Right atrium auricular region (tissue), 2 donors: Measurements from ENCODE around the gene PLPPR3. TPM values are rescaled to one million over a fixed set of nuclear protein-coding genes. Genes with fewer than 3 reads are reported as not detected.
A peak's percentile ranks its signal among the peaks of the same experiment; 100 is the strongest.
"Not testable (repeated sequence)": the region's sequence is repeated elsewhere in the genome, so short reads cannot be mapped to it uniquely, and the experiment has no call there.

Experiments
- DNase-seq: peaks from one replicate; pipeline ENCODE4 v3.0.0-alpha.2; 2019; ENCODE audit warnings: low spot score
- H3K27ac ChIP-seq, 2 donors: fragments of 200-600 bp; sonication (generic); 1 replicate in 1 of 2; 2 replicates in 1 of 2; pipeline ENCODE4 v1.5.1; 2016 to 2019
- H3K27me3 ChIP-seq, 2 donors: fragments of 200-600 bp; sonication (generic); one replicate each; pipeline versions ENCODE4 v1.5.1 to v1.6.0; 2017 to 2019
- H3K36me3 ChIP-seq: fragments of 200-600 bp; sonication (generic); one replicate; pipeline ENCODE4 v1.5.1; 2016
- H3K4me1 ChIP-seq, 2 donors: fragments of 200-600 bp; sonication (generic); one replicate each; pipeline versions ENCODE4 v1.5.1 to v1.6.0; 2017 to 2019
- H3K4me3 ChIP-seq, 2 donors: fragments of 200-600 bp; sonication (generic); 1 replicate in 1 of 2; 2 replicates in 1 of 2; pipeline ENCODE4 v1.5.1; 2017 to 2019; ENCODE audit warnings: mild to moderate bottlenecking in 1 of 2, moderate library complexity in 1 of 2
- H3K9me3 ChIP-seq, 2 donors: fragments of 200-600 bp; sonication (generic); one replicate each; pipeline ENCODE4 v1.5.1; 2019
- CTCF ChIP-seq, 2 donors: fragments of 200-600 bp; sonication (generic); IDR thresholded peaks; one replicate each; pipeline ENCODE4 v1.5.1; 2019; ENCODE audit warnings: antibody characterized with exemption in 2 of 2
- total RNA-seq, 2 donors: library from RNA; depleted of rRNA; stranded (reverse); fragments of >200 nt; gene quantifications; one replicate each; pipeline ENCODE4 v1.1.0, GENCODE V29; 2016

PLPPR3 gene
- total RNA-seq, 2 donors from 2014 or later: not detected

GRCh38 chr19:850221-850978 is 28.6 kb upstream of the PLPPR3 start:
- H3K27me3 ChIP-seq: peaks cover 0 to 5% of the 10 kb centered on the region in 2 donors
- peak; percentile 95 for DNase-seq

DNA sequence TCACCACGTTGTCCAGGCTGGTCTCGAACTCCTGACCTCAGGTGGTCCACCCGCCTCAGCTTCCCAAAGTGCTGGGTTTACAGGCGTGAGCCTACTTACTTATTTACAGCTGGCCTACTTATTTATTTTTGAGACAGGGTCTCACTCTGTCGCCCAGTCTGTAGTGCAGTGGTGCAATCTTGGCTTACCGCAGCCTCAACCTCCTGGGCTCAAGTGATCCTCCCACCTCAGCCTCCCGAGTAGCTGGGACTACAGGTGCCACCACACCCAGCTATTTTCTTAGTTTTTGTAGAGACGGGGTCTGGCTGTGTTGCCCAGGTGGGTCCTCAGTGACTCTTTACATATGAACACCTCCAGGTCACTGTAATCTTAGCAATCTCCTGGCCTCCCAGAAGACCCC is 27.4 kb upstream of the PLPPR3 start:
- H3K27me3 ChIP-seq, H3K27ac ChIP-seq, H3K36me3 ChIP-seq, H3K9me3 ChIP-seq, H3K4me3 ChIP-seq, DNase-seq: not testable (repeated sequence)
- peaks cover 0 to 23% of the 10 kb centered on the region in 2 donors for H3K4me1 ChIP-seq

More at GRCh38 chr19:850221-850978, 28.6 kb upstream of the PLPPR3 start:
- Histone ChIP-seq H3K27ac (peak overlapping the region; percentile 68 to 84), H3K9me3 (no peaks in the 10 kb centered on the region), H3K4me3 (peak overlapping the region in 1 of 2 donors; percentile 21), H3K4me1 (peaks cover 0 to 23% of the 10 kb centered on the region in 2 donors), H3K36me3 (no peaks in the 10 kb centered on the region)
- TF ChIP-seq CTCF (IDR thresholded peaks at IDR 0.05): no peak

GRCh38 chr19:848386-848921 is 26.7 kb upstream of the PLPPR3 start:
- Histone ChIP-seq H3K27me3 (peaks cover 0 to 12% of the 10 kb centered on the region in 2 donors), H3K36me3 (no peaks in the 10 kb centered on the region), H3K27ac (peak overlapping the region; percentile 23 to 41), H3K9me3 (no peaks in the 10 kb centered on the region), H3K4me1 (peaks cover 0 to 30% of the 10 kb centered on the region in 2 donors), H3K4me3 (no peak overlapping the region)
- no peak for DNase-seq
- TF ChIP-seq CTCF (IDR thresholded peaks at IDR 0.05): no peak

DNA sequence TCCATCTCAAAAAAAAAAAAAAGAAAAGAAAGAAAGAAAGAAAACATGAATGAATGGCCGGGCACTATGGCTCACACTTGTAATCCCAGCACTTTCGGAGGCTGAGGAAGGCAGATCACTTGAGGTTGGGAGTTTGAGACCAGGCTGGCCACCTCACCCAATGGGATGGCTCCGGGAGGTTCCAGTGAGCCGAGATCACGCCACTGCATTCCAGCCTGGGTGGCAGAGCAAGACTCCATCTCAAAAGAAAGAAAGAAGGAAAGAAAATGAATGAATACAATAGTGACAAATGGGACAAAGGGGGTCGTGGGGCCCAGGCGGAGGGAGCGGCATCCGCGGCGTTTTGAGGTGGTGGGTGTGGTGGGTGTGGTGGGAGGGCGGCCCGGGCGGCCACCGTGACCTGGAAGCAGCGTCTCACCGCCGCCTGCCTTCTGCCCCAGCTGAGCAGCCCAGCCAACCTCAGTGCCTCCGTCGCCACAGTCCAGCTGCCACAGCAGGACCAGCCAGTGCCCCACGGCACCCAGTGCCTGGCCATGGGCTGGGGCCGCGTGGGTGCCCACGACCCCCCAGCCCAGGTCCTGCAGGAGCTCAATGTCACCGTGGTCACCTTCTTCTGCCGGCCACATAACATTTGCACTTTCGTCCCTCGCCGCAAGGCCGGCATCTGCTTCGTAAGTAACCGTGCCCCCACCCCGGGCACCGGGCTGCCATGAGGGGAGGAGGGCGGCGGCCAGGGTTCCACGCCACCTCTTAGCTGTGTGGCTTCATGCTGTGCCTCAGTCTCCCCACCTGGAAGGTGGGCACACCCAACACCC is 24.2 kb upstream of the PLPPR3 start:
- TF ChIP-seq CTCF (IDR thresholded peaks at IDR 0.05): no peak
- no peaks in the 10 kb centered on the region for H3K9me3 ChIP-seq
- no peak for DNase-seq
- H3K27ac ChIP-seq: no peak overlapping the region
- no peak overlapping the region for H3K4me3 ChIP-seq
- H3K27me3 ChIP-seq: peaks cover 0 to 8% of the 10 kb centered on the region in 2 donors
- no peaks in the 10 kb centered on the region for H3K36me3 ChIP-seq
- peaks cover 0 to 27% of the 10 kb centered on the region in 2 donors for H3K4me1 ChIP-seq

- Histone ChIP-seq H3K4me3 (no peak overlapping the region), H3K27ac (no peak overlapping the region), H3K4me1 (peaks cover 0 to 23% of the 10 kb centered on the region in 2 donors), H3K9me3 (no peaks in the 10 kb centered on the region), H3K27me3 (peaks cover 0 to 8% of the 10 kb centered on the region in 2 donors), H3K36me3 (no peaks in the 10 kb centered on the region)
- DNase-seq: no peak
- no peak for TF ChIP-seq CTCF (IDR thresholded peaks at IDR 0.05)
Observed at GRCh38 chr19:844546-844971, 22.8 kb upstream of the PLPPR3 start.
